T-cell (primary cell): Measurements from ENCODE around the gene CELF1. TPM values are rescaled to one million over a fixed set of nuclear protein-coding genes. Genes with fewer than 3 reads are reported as not detected.
"Not testable (repeated sequence)": the region's sequence is repeated elsewhere in the genome, so short reads cannot be mapped to it uniquely, and the experiment has no call there.

Experiments
- ATAC-seq, 4 experiments: fragments of 200-7000 bp in 3 of 4; fragments of 150-1000 bp in 1 of 4; cut with Tn5 transposase; replicated peaks in 1 of 4; 1 replicate in 3 of 4; 2 replicates in 1 of 4; pipeline ENCODE4 v1.10.0; 2021; ENCODE audit warnings: moderate library complexity in 3 of 4, mild to moderate bottlenecking in 2 of 4, moderate number of reproducible peaks in 1 of 4
- CTCF ChIA-PET, 2 donors: fragments of 300-600 bp; sonication (Branson Sonifier 250); formaldehyde crosslinking; loops; one replicate each; lab custom pipeline; 2022; ENCODE audit warnings: antibody characterized with exemption in 2 of 2; lab: Charles Lee
- POLR2A ChIA-PET, 2 donors: fragments of 300-600 bp; sonication (Branson Sonifier 250); formaldehyde crosslinking; loops; one replicate each; lab custom pipeline; 2022; ENCODE audit warnings: antibody characterized with exemption in 2 of 2; lab: Charles Lee
- DNase-seq, 35 experiments: peaks; one replicate each; pipeline versions ENCODE4 v3.0.0 to v3.0.0-alpha.2; 2013 to 2023
- H3K27ac ChIP-seq: one replicate; pipeline ENCODE4 v1.5.1; 2013; ENCODE audit warnings: low read length
- H3K27me3 ChIP-seq, 2 experiments: replicated peaks in 1 of 2; 1 replicate in 1 of 2; 2 replicates in 1 of 2; pipeline versions ENCODE4 v1.6.1 to v1.7.0; 2013; ENCODE audit warnings: low read length in 1 of 2, mixed read lengths in 1 of 2; ENCODE audit not compliant: control insufficient read depth in 2 of 2, insufficient read depth in 2 of 2; ENCODE audit errors: extremely low read depth in 1 of 2
- H3K36me3 ChIP-seq, 2 donors: 1 replicate in 1 of 2; 2 replicates in 1 of 2; pipeline versions ENCODE4 v1.6.1 to v1.7.0; 2013; ENCODE audit warnings: low read length in 1 of 2; ENCODE audit not compliant: control insufficient read depth in 2 of 2, insufficient read depth in 1 of 2; ENCODE audit errors: extremely low read depth in 1 of 2
- H3K4me1 ChIP-seq, 2 experiments: 1 replicate in 1 of 2; 2 replicates in 1 of 2; pipeline versions ENCODE4 v1.6.1 to v1.7.0; 2013; ENCODE audit warnings: low read length in 2 of 2, mixed read lengths in 1 of 2; ENCODE audit not compliant: insufficient read depth in 2 of 2, control insufficient read depth in 1 of 2; ENCODE audit errors: extremely low read depth in 1 of 2
- H3K4me3 ChIP-seq, 2 donors: 1 replicate in 1 of 2; 2 replicates in 1 of 2; pipeline versions ENCODE4 v1.5.1 to v1.7.0; 2013; ENCODE audit warnings: mild to moderate bottlenecking in 2 of 2, low read length in 1 of 2, moderate library complexity in 1 of 2; ENCODE audit not compliant: control insufficient read depth in 1 of 2; ENCODE audit errors: extremely low read depth in 1 of 2
- H3K9me3 ChIP-seq: 2 replicates; pipeline ENCODE4 v1.7.0; 2013
- H3K27ac Mint-ChIP-seq, 2 donors: one replicate each; pipeline ENCODE4 v1.8.0; 2020 to 2021; ENCODE audit warnings: mild to moderate bottlenecking in 2 of 2, mixed read lengths in 2 of 2
- H3K27me3 Mint-ChIP-seq, 2 donors: one replicate each; pipeline ENCODE4 v1.8.0; 2021 to 2022; ENCODE audit warnings: mixed read lengths in 2 of 2
- H3K36me3 Mint-ChIP-seq: one replicate; pipeline ENCODE4 v1.8.0; 2021; ENCODE audit warnings: mixed read lengths
- H3K4me1 Mint-ChIP-seq, 3 donors: one replicate each; pipeline ENCODE4 v1.8.0; 2020 to 2022; ENCODE audit warnings: mixed read lengths in 3 of 3, mild to moderate bottlenecking in 1 of 3
- H3K4me3 Mint-ChIP-seq, 3 donors: one replicate each; pipeline ENCODE4 v1.8.0; 2020 to 2022; ENCODE audit warnings: mild to moderate bottlenecking in 3 of 3, mixed read lengths in 3 of 3, moderate library complexity in 3 of 3
- H3K9me3 Mint-ChIP-seq, 3 donors: one replicate each; pipeline ENCODE4 v1.8.0; 2020 to 2022; ENCODE audit warnings: mixed read lengths in 3 of 3
- WGBS: methylation state at CpG from one replicate; pipeline ENCODE4 v1.1.5; 2013; ENCODE audit warnings: missing lambda C conversion rate; ENCODE audit not compliant: insufficient coverage; 5-methylcytosine and 5-hydroxymethylcytosine counted together
- total RNA-seq, 35 experiments: library from RNA in 6 of 35; stranded (reverse) in 6 of 35; fragments of 120-200 nt in 1 of 35; gene quantifications; one replicate each; pipeline versions ENCODE4 v1.2.1 to v1.2.4 and lab custom pipeline; 2013 to 2026

CELF1 gene
- total RNA-seq, 5 donors from 2014 or later (not counting 1 experiment from before 2014, with no cell fraction given): 109 to 124 (median 123) TPM

GRCh38 chr11:47564933-47565339 is 12.0 kb upstream of the CELF1 start:
- peak overlapping the region; percentile 74 to 80 (median 77) for H3K4me3 Mint-ChIP-seq
- CTCF ChIA-PET: interaction anchor here (0.5 to 1.5 kb wide), 8 partner anchors 9 to 156 kb away, joined by 3 to 6 read pairs (median 4); partner anchors contain the start of gene CELF1 (in 1 of the 2)
- peak overlapping the region; percentile 43 to 85 for H3K27ac Mint-ChIP-seq
- POLR2A ChIA-PET: interaction anchor here (0.5 to 1.4 kb wide), 7 partner anchors 13 to 350 kb away, joined by 3 to 5 read pairs (median 4); partner anchors contain the start of gene DDB2 (in 1 of the 2)
- H3K4me1 Mint-ChIP-seq: peaks cover 8 to 24% (median 19%) of the 10 kb centered on the region in 3 donors
- H3K27me3 Mint-ChIP-seq: no peaks in the 10 kb centered on the region
- WGBS: 0% methylated on average over 1 of the region's 11 CpGs
- Histone ChIP-seq H3K4me1 (peaks cover 4 to 24% of the 10 kb centered on the region in 2 experiments), H3K4me3 (peak overlapping the region; percentile 83 to 91), H3K27me3 (no peaks in the 10 kb centered on the region), H3K36me3 (peaks cover 0 to 5% of the 10 kb centered on the region in 2 donors), H3K9me3 (no peaks in the 10 kb centered on the region), H3K27ac (peak overlapping the region; percentile 81)
- no peaks in the 10 kb centered on the region for H3K36me3 Mint-ChIP-seq
- no peak for DNase-seq
- ATAC-seq: peak in 3 of 4 experiments; percentile 6 to 11 (median 8)
- H3K9me3 Mint-ChIP-seq: no peaks in the 10 kb centered on the region

GRCh38 chr11:47564366-47564765 is 11.4 kb upstream of the CELF1 start:
- WGBS: 86% methylated on average over 5 of the region's 10 CpGs
- DNase-seq, H3K36me3 Mint-ChIP-seq, ATAC-seq, H3K27ac ChIP-seq, H3K9me3 ChIP-seq, H3K9me3 Mint-ChIP-seq, H3K4me3 ChIP-seq, H3K36me3 ChIP-seq, H3K27me3 ChIP-seq, H3K27me3 Mint-ChIP-seq: not testable (repeated sequence)
- Mint-ChIP-seq H3K4me3 (peak overlapping the region; percentile 47 to 77 (median 69)), H3K27ac (peak overlapping the region in 1 of 2 donors; percentile 55), H3K4me1 (peaks cover 8 to 22% (median 19%) of the 10 kb centered on the region in 3 donors)
- ChIA-PET CTCF (interaction anchor here (0.5 to 1.5 kb wide), 8 partner anchors 8 to 190 kb away, joined by 3 to 6 read pairs (median 4); partner anchors contain the start of gene CELF1 (in 1 of the 2)), POLR2A (interaction anchor here (0.6 to 1.4 kb wide), 6 partner anchors 13 to 350 kb away, joined by 3 to 5 read pairs (median 4); partner anchors contain the start of gene DDB2 (in 1 of the 2))
- peaks cover 4 to 24% of the 10 kb centered on the region in 2 experiments for H3K4me1 ChIP-seq

- H3K4me1 ChIP-seq: peaks cover 4 to 24% of the 10 kb centered on the region in 2 experiments
- H3K27ac Mint-ChIP-seq, H3K4me3 ChIP-seq, DNase-seq, H3K27ac ChIP-seq, H3K9me3 Mint-ChIP-seq, H3K4me3 Mint-ChIP-seq, H3K27me3 ChIP-seq, H3K27me3 Mint-ChIP-seq, H3K36me3 ChIP-seq, H3K9me3 ChIP-seq, ATAC-seq, H3K36me3 Mint-ChIP-seq: not testable (repeated sequence)
- H3K4me1 Mint-ChIP-seq: peaks cover 8 to 22% (median 19%) of the 10 kb centered on the region in 3 donors
- CTCF ChIA-PET: interaction anchor here in 1 of 2 donors (0.7 kb wide), 1 partner anchor 55 kb away, joined by 5 read pairs; no protein-coding TSS in a partner anchor
- no CpG with 5 or more reads among the region's 4 CpGs for WGBS
- POLR2A ChIA-PET: interaction anchor here (0.6 to 0.7 kb wide), 3 partner anchors 12 to 330 kb away, joined by 3 to 5 read pairs (median 5); no protein-coding TSS in a partner anchor
Observed at GRCh38 chr11:47562393-47562792, 9.5 kb upstream of the CELF1 start.

- CTCF ChIA-PET: interaction anchor here in 1 of 2 donors (0.5 to 0.6 kb wide), 2 partner anchors 15 to 305 kb away, joined by 3 read pairs; no protein-coding TSS in a partner anchor
- Mint-ChIP-seq H3K27me3 (no peaks in the 10 kb centered on the region), H3K4me1 (peaks cover 0 to 12% (median 6%) of the 10 kb centered on the region in 3 donors), H3K27ac (no peak overlapping the region), H3K9me3 (no peaks in the 10 kb centered on the region), H3K36me3 (no peaks in the 10 kb centered on the region), H3K4me3 (no peak overlapping the region)
- Histone ChIP-seq H3K9me3 (no peaks in the 10 kb centered on the region), H3K4me3 (no peak overlapping the region), H3K4me1 (peaks cover 2 to 12% of the 10 kb centered on the region in 2 experiments), H3K36me3 (no peaks in the 10 kb centered on the region), H3K27ac (no peak overlapping the region), H3K27me3 (no peaks in the 10 kb centered on the region)
- ATAC-seq (no peak), DNase-seq (no peak)
- POLR2A ChIA-PET: interaction anchor here in 1 of 2 donors (0.5 kb wide), 1 partner anchor 305 kb away, joined by 6 read pairs; no protein-coding TSS in a partner anchor
- 100% methylated on average over 2 of the region's 2 CpGs for WGBS
Observed at GRCh38 chr11:47560426-47560825, 7.5 kb upstream of the CELF1 start.

- Mint-ChIP-seq H3K27ac (no peak overlapping the region), H3K9me3 (no peaks in the 10 kb centered on the region), H3K4me1 (peaks cover 0 to 6% (median 3%) of the 10 kb centered on the region in 3 donors), H3K36me3 (no peaks in the 10 kb centered on the region), H3K4me3 (no peak overlapping the region), H3K27me3 (no peaks in the 10 kb centered on the region)
- peaks cover 0 to 1% of the 10 kb centered on the region in 2 experiments for H3K4me1 ChIP-seq
- no peak for DNase-seq
- H3K36me3 ChIP-seq: no peaks in the 10 kb centered on the region
- H3K27ac ChIP-seq: no peak overlapping the region
- ChIA-PET CTCF (no interaction called here), POLR2A (no interaction called here)
- no peaks in the 10 kb centered on the region for H3K27me3 ChIP-seq
- H3K4me3 ChIP-seq: no peak overlapping the region
- H3K9me3 ChIP-seq: no peaks in the 10 kb centered on the region
- no peak for ATAC-seq
- WGBS: no CpG with 5 or more reads among the region's 1 CpG
Observed at GRCh38 chr11:47558695-47559094, 5.8 kb upstream of the CELF1 start.

- H3K4me3 ChIP-seq, H3K9me3 ChIP-seq, H3K36me3 ChIP-seq, H3K27ac Mint-ChIP-seq, ATAC-seq, H3K4me3 Mint-ChIP-seq, H3K9me3 Mint-ChIP-seq, H3K27me3 Mint-ChIP-seq, H3K36me3 Mint-ChIP-seq, CTCF ChIA-PET, DNase-seq, H3K27me3 ChIP-seq, POLR2A ChIA-PET, H3K27ac ChIP-seq: not testable (repeated sequence)
- peaks cover 4 to 10% of the 10 kb centered on the region in 2 experiments for H3K4me1 ChIP-seq
- WGBS: 90% methylated on average over 3 of the region's 12 CpGs
- H3K4me1 Mint-ChIP-seq: peaks cover 9 to 12% (median 12%) of the 10 kb centered on the region in 3 donors
Observed at GRCh38 chr11:47557004-47557403, 4.1 kb upstream of the CELF1 start.
